Right ventricle myocardium superior (tissue), 1 donor: Measurements from ENCODE around the gene CALHM6. TPM values are rescaled to one million over a fixed set of nuclear protein-coding genes. Genes with fewer than 3 reads are reported as not detected.
A peak's percentile ranks its signal among the peaks of the same experiment; 100 is the strongest.

Source experiments
- ATAC-seq: fragments of 200-7000 bp; cut with Tn5 transposase; one replicate; pipeline ENCODE4 v1.9.1; 2020; ENCODE audit warnings: mild to moderate bottlenecking; ENCODE audit not compliant: poor library complexity
- DNase-seq: peaks from one replicate; pipeline ENCODE4 v3.0.0-alpha.2; 2020
- intact Hi-C: fragments of 100-400 bp; cut with DNase I; formaldehyde crosslinking; loops from one replicate; pipeline ENCODE4 v1.11.2; 2022
- total RNA-seq: library from RNA; stranded (reverse); fragmentation: NEBNext Ultra II Directional; extraction: Animal tissue kit (Norgen Biotek cat#: 25700); gene quantifications from one replicate; pipeline ENCODE4 v1.2.1, GENCODE V29; 2021
- donor health status: DM: no; HTN: yes; CAD: no; lungs with severe emphysema.

The CALHM6 gene
- total RNA-seq, 1 donor from 2014 or later = 1.4 TPM

DNA sequence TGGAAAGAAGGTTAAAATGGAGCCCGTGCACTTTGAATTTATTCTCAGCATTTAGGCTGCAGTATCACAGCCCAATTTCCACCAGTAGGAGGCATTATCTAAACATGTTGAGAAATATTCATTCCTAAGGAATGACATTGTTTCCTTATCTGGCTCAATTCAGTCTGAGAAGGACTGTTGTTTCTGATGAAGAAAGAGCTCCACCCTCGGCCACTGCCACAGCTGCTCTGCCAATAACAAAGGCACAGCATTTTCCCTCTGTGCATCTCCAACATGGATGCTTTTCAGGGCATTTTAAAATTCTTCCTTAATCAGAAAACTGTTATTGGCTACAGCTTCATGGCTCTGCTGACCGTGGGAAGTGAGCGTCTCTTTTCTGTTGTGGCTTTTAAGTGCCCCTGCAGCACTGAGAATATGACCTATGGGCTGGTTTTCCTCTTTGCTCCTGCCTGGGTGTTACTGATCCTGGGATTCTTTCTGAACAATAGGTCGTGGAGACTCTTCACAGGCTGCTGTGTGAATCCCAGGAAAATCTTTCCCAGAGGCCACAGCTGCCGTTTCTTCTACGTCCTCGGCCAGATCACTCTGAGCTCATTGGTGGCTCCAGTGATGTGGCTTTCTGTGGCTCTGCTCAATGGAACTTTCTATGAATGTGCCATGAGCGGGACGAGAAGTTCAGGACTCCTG lies 50.4 kb downstream of the CALHM6 start, which contains the start of gene CALHM5:
TSS of gene CALHM5 (plus strand) at position 216 of the 687 bp plus-strand sequence. CDS start at position 274, 58 bp downstream.
- ATAC-seq (peak; percentile 89), DNase-seq (peak; percentile 66)
- intact Hi-C loops = no loop called here

DNA sequence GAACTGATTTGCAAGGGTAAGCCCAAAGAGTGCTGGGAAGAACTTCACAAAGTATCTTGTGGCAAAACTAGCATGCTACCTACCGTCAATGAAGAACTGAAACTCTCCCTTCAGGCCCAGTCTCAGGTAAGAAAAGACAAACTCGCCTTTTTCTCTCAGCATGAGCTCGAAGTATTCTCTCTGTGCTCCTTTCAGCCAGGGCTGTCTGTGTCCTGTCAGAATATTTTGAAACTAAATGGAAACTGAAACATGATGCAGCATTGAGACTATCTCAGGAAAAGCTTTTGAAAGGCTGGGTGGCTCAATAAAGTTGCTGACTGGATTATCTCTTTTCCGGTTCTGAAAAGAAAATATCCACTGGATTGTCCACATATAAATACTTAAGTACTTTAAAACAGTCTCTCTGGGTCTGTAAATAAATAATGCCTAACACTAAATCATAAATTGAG lies 51.0 kb downstream of the CALHM6 start:
- DNase-seq (no peak), ATAC-seq (peak; percentile 63)
- intact Hi-C loops = no loop called here

DNA sequence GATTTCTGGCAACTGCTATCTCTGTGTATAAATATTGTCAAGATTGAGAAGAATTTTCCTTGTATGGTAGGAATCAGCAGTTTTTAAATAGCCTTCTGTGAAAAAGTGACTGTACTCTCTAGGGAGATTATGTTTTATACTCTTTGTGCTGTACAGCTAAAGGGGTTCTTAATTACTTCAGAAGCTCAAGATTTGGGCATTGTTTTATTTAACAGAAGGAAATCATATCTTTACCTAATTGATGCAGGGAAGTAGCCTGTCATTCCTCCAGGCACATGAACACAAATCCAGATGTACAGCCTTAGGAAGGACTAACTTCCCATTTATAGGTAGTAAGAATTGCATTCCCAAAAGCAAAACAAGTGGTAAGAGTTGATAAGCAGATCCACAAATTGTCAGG lies 51.6 kb downstream of the CALHM6 start:
- ATAC-seq (peak; percentile 28), DNase-seq (no peak)
- intact Hi-C loops = no loop called here

Other genes with a start within 250 kb of the CALHM6 start
- 26.0 TPM for gene TSPYL4, start 207.3 kb upstream of the CALHM6 start, total RNA-seq
- gene TSPYL1, start 181.4 kb upstream of the CALHM6 start, total RNA-seq = 70.3 TPM
- 10.2 TPM for gene DSE, start 90.4 kb upstream of the CALHM6 start, total RNA-seq
- 2.2 TPM for gene CALHM5, start 50.3 kb downstream of the CALHM6 start, total RNA-seq
- gene TRAPPC3L, start 84.3 kb downstream of the CALHM6 start, total RNA-seq = 0.11 TPM
- not detected for gene CALHM4, start 92.4 kb downstream of the CALHM6 start, total RNA-seq
- 65.2 TPM for gene RWDD1, start 110.1 kb downstream of the CALHM6 start, total RNA-seq
- not detected for gene RSPH4A, start 155.1 kb downstream of the CALHM6 start, total RNA-seq
- gene ZUP1, start 207.4 kb downstream of the CALHM6 start, total RNA-seq = 3.4 TPM
- 8.3 TPM for gene KPNA5, start 219.8 kb downstream of the CALHM6 start, total RNA-seq